NCI-H2196 (cell line): Measurements from ENCODE around the gene FAXC.

ENCODE experiments used
- DNase-seq: peaks from one replicate; lab custom pipeline; 2025; ENCODE audit not compliant: unreplicated experiment; lab: John Stamatoyannopoulos, UW

FAXC gene

GRCh38 chr6:99349171-99350141, at the start of gene FAXC:
FAXC (minus strand) TSS chr6:99349674; CDS start chr6:99349372, 302 bp downstream.
- DNase-seq: peak; percentile 74

- no peak for DNase-seq
These were observed 47.8 kb upstream of the FAXC start for GRCh38 chr6:99397287-99397686.

- peak; percentile 54 for DNase-seq
These were observed 44.4 kb upstream of the FAXC start, which contains the start of gene COQ3 for GRCh38 chr6:99393698-99394531. COQ3 (minus strand) TSS chr6:99394195; CDS start chr6:99394179, 16 bp downstream.

GRCh38 chr6:99393366-99393697, 43.9 kb upstream of the FAXC start:
- no peak for DNase-seq

GRCh38 chr6:99390896-99391295, 41.4 kb upstream of the FAXC start:
- no peak for DNase-seq

- no peak for DNase-seq
These were observed 35.0 kb upstream of the FAXC start for GRCh38 chr6:99384507-99384906.

GRCh38 chr6:99378636-99379035, 29.2 kb upstream of the FAXC start:
- DNase-seq: no peak

- no peak for DNase-seq
These were observed 20.1 kb upstream of the FAXC start for GRCh38 chr6:99369533-99369932.

GRCh38 chr6:99366852-99367251, 17.4 kb upstream of the FAXC start:
- DNase-seq: no peak

GRCh38 chr6:99364026-99364425, 14.6 kb upstream of the FAXC start:
- no peak for DNase-seq

GRCh38 chr6:99362678-99363268, 13.3 kb upstream of the FAXC start:
- DNase-seq: no peak

- DNase-seq: no peak
These were observed 10.3 kb upstream of the FAXC start for GRCh38 chr6:99359800-99360199.

GRCh38 chr6:99356641-99357040, 7.2 kb upstream of the FAXC start:
- no peak for DNase-seq

- DNase-seq: no peak
These were observed 5.5 kb upstream of the FAXC start for GRCh38 chr6:99354983-99355382.

GRCh38 chr6:99353126-99353525, 3.7 kb upstream of the FAXC start:
- DNase-seq: no peak

- no peak for DNase-seq
These were observed 1.1 kb upstream of the FAXC start for GRCh38 chr6:99350573-99350972.

GRCh38 chr6:99348288-99349170, 945 bp downstream of the FAXC start:
- no peak for DNase-seq

- DNase-seq: no peak
These were observed 1.7 kb downstream of the FAXC start for GRCh38 chr6:99347804-99348203.

GRCh38 chr6:99346595-99346994, 2.9 kb downstream of the FAXC start:
- DNase-seq: no peak

GRCh38 chr6:99345164-99345563, 4.3 kb downstream of the FAXC start:
- no peak for DNase-seq
